PC-3 (cell line): ENCODE data around the gene HOXD4. TPM values are rescaled to one million over a fixed set of nuclear protein-coding genes. Genes with fewer than 3 reads are reported as not detected.
A peak's percentile ranks its signal among the peaks of the same experiment; 100 is the strongest.

Experiments used
- ATAC-seq: fragments of 200-7000 bp; cut with Tn5 transposase; 2 replicates; pipeline ENCODE4 v1.9.1; 2020; ENCODE audit warnings: mild to moderate bottlenecking, moderate library complexity
- BruUV-seq: library from RNA; stranded (reverse); fragments of 400-500 nt; replicated peaks from 2 replicates; lab custom pipeline; 2021; lab: Mats Ljungman, UMichigan
- CTCF ChIA-PET: fragments of 300-600 bp; sonication (Branson Sonifier 250); formaldehyde crosslinking; loops from one replicate; lab custom pipeline; 2022; ENCODE audit warnings: antibody characterized with exemption; lab: Charles Lee
- POLR2A ChIA-PET: fragments of 300-600 bp; sonication (Branson Sonifier 250); formaldehyde crosslinking; loops from one replicate; lab custom pipeline; 2022; ENCODE audit warnings: antibody characterized with exemption; ENCODE audit not compliant: unreplicated experiment; lab: Charles Lee
- DNase-seq: peaks from one replicate; pipeline ENCODE4 v3.0.0-alpha.2; 2015
- H2AFZ ChIP-seq: fragments of 300-600 bp; sonication (generic); 2 replicates; pipeline ENCODE4 v1.6.0; 2016; ENCODE audit warnings: antibody characterized with exemption, low read length
- H3F3A ChIP-seq: fragments of 300-600 bp; sonication (generic); one replicate; pipeline ENCODE4 v1.6.0; 2017; ENCODE audit warnings: antibody characterized with exemption, low read length, control low read depth, mild to moderate bottlenecking; ENCODE audit not compliant: unreplicated experiment
- H3K27ac ChIP-seq: fragments of 300-600 bp; sonication (generic); 2 replicates; pipeline ENCODE4 v1.5.1; 2016; ENCODE audit warnings: mild to moderate bottlenecking, low read length
- H3K27me3 ChIP-seq: fragments of 300-600 bp; sonication (generic); 2 replicates; pipeline ENCODE4 v1.6.1; 2016; ENCODE audit warnings: low read length, mixed read lengths
- H3K36me3 ChIP-seq: fragments of 300-600 bp; sonication (generic); 2 replicates; pipeline ENCODE4 v1.6.1; 2016; ENCODE audit warnings: low read depth, mixed run types, low read length, mixed read lengths
- H3K4me1 ChIP-seq: fragments of 300-600 bp; sonication (generic); 2 replicates; pipeline ENCODE4 v1.5.1; 2016; ENCODE audit warnings: low read length; ENCODE audit not compliant: insufficient read depth
- H3K4me2 ChIP-seq: fragments of 300-600 bp; sonication (generic); 2 replicates; pipeline ENCODE4 v1.6.0; 2016; ENCODE audit warnings: low read length
- H3K4me3 ChIP-seq: fragments of 300-600 bp; sonication (generic); 2 replicates; pipeline ENCODE4 v1.5.1; 2016; ENCODE audit warnings: mild to moderate bottlenecking, low read length, mixed read lengths
- H3K79me2 ChIP-seq: fragments of 300-600 bp; sonication (generic); 2 replicates; pipeline ENCODE4 v1.6.1; 2017; ENCODE audit warnings: low read length, mixed read lengths
- H3K9ac ChIP-seq: fragments of 300-600 bp; sonication (generic); 2 replicates; pipeline ENCODE4 v1.6.0; 2016; ENCODE audit warnings: mild to moderate bottlenecking, low read length
- H3K9me2 ChIP-seq: fragments of 300-600 bp; sonication (generic); replicated peaks from 2 replicates; pipeline ENCODE4 v1.6.1; 2016; ENCODE audit warnings: mixed run types, low read length, mixed read lengths
- H3K9me3 ChIP-seq: fragments of 300-600 bp; sonication (generic); 2 replicates; pipeline ENCODE4 v1.6.1; 2016; ENCODE audit warnings: low read length, mixed read lengths
- H4K20me1 ChIP-seq: fragments of 300-600 bp; sonication (generic); 2 replicates; pipeline ENCODE4 v1.6.1; 2016; ENCODE audit warnings: low read length, mixed read lengths
- CTCF ChIP-seq: fragments of 300-600 bp; sonication (generic); conservative IDR thresholded peaks from 2 replicates; pipeline ENCODE4 v1.5.1; 2017; ENCODE audit warnings: antibody characterized with exemption, low read depth, mild to moderate bottlenecking, low read length
- EZH2 ChIP-seq: fragments of 300-600 bp; sonication (generic); IDR thresholded peaks from one replicate; pipeline ENCODE4 v1.6.1; 2017; ENCODE audit warnings: antibody characterized with exemption, mild to moderate bottlenecking, low read length; ENCODE audit not compliant: unreplicated experiment
- EZH2phosphoT487 ChIP-seq: fragments of 300-600 bp; sonication (generic); IDR thresholded peaks from 2 replicates; pipeline ENCODE4 v1.6.1; 2018; ENCODE audit warnings: mild to moderate bottlenecking, antibody characterized with exemption, low read length, borderline replicate concordance
- intact Hi-C: fragments of 100-400 bp; cut with micrococcal nuclease; formaldehyde crosslinking; loops from 2 replicates; pipeline ENCODE4 v1.9.0; 2023
- total RNA-seq: library from RNA; depleted of rRNA; stranded (reverse); fragments of >200 nt; gene quantifications from 2 replicates; pipeline ENCODE4 v1.2.3, GENCODE V29; 2014

HOXD4 gene
- total RNA-seq, 1 experiment from 2014 or later = 0.29 TPM

GRCh38 chr2:176192351-176192750 is 41.0 kb downstream of the HOXD4 start:
- CTCF ChIA-PET = no interaction called here
- H3K4me2 ChIP-seq = no peak overlapping the region
- no peaks in the 10 kb centered on the region for H3K9me3 ChIP-seq
- BruUV-seq = no TSS peak
- no peak overlapping the region for H3K9ac ChIP-seq
- ATAC-seq (no peak), DNase-seq (no peak)
- H3K9me2 ChIP-seq = no peaks in the 10 kb centered on the region
- POLR2A ChIA-PET = no interaction called here
- intact Hi-C loops = no loop called here
- H3K4me1 ChIP-seq = no peaks in the 10 kb centered on the region
- no peak overlapping the region for H3K4me3 ChIP-seq
- TF ChIP-seq EZH2 = no peak
- no peak for TF ChIP-seq CTCF
- TF ChIP-seq EZH2phosphoT487 = no peak
- no peaks in the 10 kb centered on the region for H3K79me2 ChIP-seq
- H3K27ac ChIP-seq = no peak overlapping the region
- H3F3A ChIP-seq = no peaks in the 10 kb centered on the region
- no peaks in the 10 kb centered on the region for H4K20me1 ChIP-seq
- peaks cover 28% of the 10 kb centered on the region for H3K27me3 ChIP-seq
- no peaks in the 10 kb centered on the region for H3K36me3 ChIP-seq
- no peak overlapping the region for H2AFZ ChIP-seq

GRCh38 chr2:176193048-176193447 is 41.7 kb downstream of the HOXD4 start:
- TF ChIP-seq EZH2phosphoT487 = no peak
- no peak for TF ChIP-seq CTCF
- TF ChIP-seq EZH2 = no peak
- Histone ChIP-seq H3K27ac (no peak overlapping the region), H3K4me1 (no peaks in the 10 kb centered on the region), H4K20me1 (no peaks in the 10 kb centered on the region), H3K4me3 (no peak overlapping the region), H3F3A (no peaks in the 10 kb centered on the region), H3K9me3 (no peaks in the 10 kb centered on the region), H3K9ac (no peak overlapping the region), H2AFZ (no peak overlapping the region), H3K79me2 (no peaks in the 10 kb centered on the region), H3K9me2 (no peaks in the 10 kb centered on the region), H3K27me3 (peaks cover 28% of the 10 kb centered on the region), H3K36me3 (no peaks in the 10 kb centered on the region), H3K4me2 (no peak overlapping the region)
- CTCF ChIA-PET = no interaction called here
- ATAC-seq (peak; percentile 70), DNase-seq (no peak)
- POLR2A ChIA-PET = no interaction called here
- intact Hi-C loops = no loop called here
- no TSS peak for BruUV-seq

GRCh38 chr2:176199902-176200301 is 48.6 kb downstream of the HOXD4 start:
- no peaks in the 10 kb centered on the region for H4K20me1 ChIP-seq
- H3K36me3 ChIP-seq = no peaks in the 10 kb centered on the region
- no peaks in the 10 kb centered on the region for H3K9me3 ChIP-seq
- intact Hi-C loops = no loop called here
- H3K4me1 ChIP-seq = peaks cover 8% of the 10 kb centered on the region; the same call in 1 of the 2 replicates
- H2AFZ ChIP-seq = no peak overlapping the region
- H3K27me3 ChIP-seq = no peaks in the 10 kb centered on the region
- CTCF ChIA-PET = no interaction called here
- no peaks in the 10 kb centered on the region for H3F3A ChIP-seq
- TF ChIP-seq EZH2 = no peak
- no peak for TF ChIP-seq CTCF
- TF ChIP-seq EZH2phosphoT487 = no peak
- H3K27ac ChIP-seq = no peak overlapping the region
- no peak overlapping the region for H3K4me3 ChIP-seq
- H3K4me2 ChIP-seq = no peak overlapping the region
- POLR2A ChIA-PET = no interaction called here
- ATAC-seq = no peak
- BruUV-seq = no TSS peak
- H3K9me2 ChIP-seq = no peaks in the 10 kb centered on the region
- H3K79me2 ChIP-seq = no peaks in the 10 kb centered on the region
- no peak for DNase-seq
- H3K9ac ChIP-seq = no peak overlapping the region
